Astrocyte (in vitro differentiated cells and primary cell): ENCODE measurements around the gene EPB41L4B. TPM values are rescaled to one million over a fixed set of nuclear protein-coding genes. Genes with fewer than 3 reads are reported as not detected.

Source experiments
- DNase-seq: peaks from one replicate; pipeline ENCODE4 v3.0.0-alpha.2; 2010; ENCODE audit warnings: low read depth
- FAIRE-seq: peaks from 2 replicates; lab custom pipeline; 2011; peaks lifted over from hg19 to GRCh38; lab: Jason Lieb, UNC
- H2AFZ ChIP-seq: 2 replicates; pipeline ENCODE4 v1.6.0; 2012; ENCODE audit warnings: low read depth, low read length, inconsistent platforms
- H3K27ac ChIP-seq: 2 replicates; pipeline ENCODE4 v1.5.1; 2011; ENCODE audit warnings: low read depth, low read length, inconsistent platforms
- H3K27me3 ChIP-seq: 2 replicates; pipeline ENCODE4 v1.6.0; 2011; ENCODE audit warnings: low read length, inconsistent platforms; ENCODE audit not compliant: insufficient read depth
- H3K36me3 ChIP-seq: 2 replicates; pipeline ENCODE4 v1.5.1; 2011; ENCODE audit warnings: low read length, inconsistent platforms; ENCODE audit not compliant: insufficient read depth
- H3K4me1 ChIP-seq: 2 replicates; pipeline ENCODE4 v1.5.1; 2011; ENCODE audit warnings: low read length, inconsistent platforms; ENCODE audit not compliant: insufficient read depth
- H3K4me2 ChIP-seq: 2 replicates; pipeline ENCODE4 v1.6.0; 2012; ENCODE audit warnings: low read length, inconsistent platforms
- H3K4me3 ChIP-seq: 2 replicates; pipeline ENCODE4 v1.5.1; 2011; ENCODE audit warnings: low read depth, mild to moderate bottlenecking, low read length, inconsistent platforms; ENCODE audit not compliant: insufficient read depth
- H3K79me2 ChIP-seq: 2 replicates; pipeline ENCODE4 v1.6.0; 2012; ENCODE audit warnings: mild to moderate bottlenecking, low read length, inconsistent platforms; ENCODE audit not compliant: insufficient read depth
- H3K9ac ChIP-seq: 2 replicates; pipeline ENCODE4 v1.6.0; 2012; ENCODE audit warnings: mild to moderate bottlenecking, low read length, inconsistent platforms
- H3K9me3 ChIP-seq: 2 replicates; pipeline ENCODE4 v1.5.1; 2012; ENCODE audit warnings: low read depth, mild to moderate bottlenecking, low read length, inconsistent platforms; ENCODE audit not compliant: insufficient read depth
- H4K20me1 ChIP-seq: 2 replicates; pipeline ENCODE4 v1.6.0; 2012; ENCODE audit warnings: low read length, inconsistent platforms; ENCODE audit not compliant: insufficient read depth
- H3K27ac Mint-ChIP-seq: one replicate; pipeline ENCODE4 v1.8.0; 2021; ENCODE audit warnings: mild to moderate bottlenecking, mixed read lengths; ENCODE audit not compliant: unreplicated experiment
- H3K27me3 Mint-ChIP-seq: one replicate; pipeline ENCODE4 v1.8.0; 2021; ENCODE audit warnings: low read depth, mixed read lengths; ENCODE audit not compliant: unreplicated experiment
- H3K36me3 Mint-ChIP-seq: one replicate; pipeline ENCODE4 v1.8.0; 2021; ENCODE audit warnings: low read depth, mixed read lengths; ENCODE audit not compliant: unreplicated experiment
- H3K4me1 Mint-ChIP-seq: one replicate; pipeline ENCODE4 v1.8.0; 2021; ENCODE audit warnings: low read depth, mixed read lengths; ENCODE audit not compliant: unreplicated experiment
- H3K4me3 Mint-ChIP-seq: one replicate; pipeline ENCODE4 v1.8.0; 2021; ENCODE audit warnings: mild to moderate bottlenecking, moderate library complexity, mixed read lengths; ENCODE audit not compliant: unreplicated experiment
- H3K9me3 Mint-ChIP-seq: one replicate; pipeline ENCODE4 v1.8.0; 2021; ENCODE audit warnings: mild to moderate bottlenecking, mixed read lengths; ENCODE audit not compliant: unreplicated experiment
- CTCF ChIP-seq: IDR thresholded peaks from 2 replicates; pipeline ENCODE4 v1.5.1; 2011; ENCODE audit warnings: low read depth, mild to moderate bottlenecking, inconsistent platforms, low read length, moderate library complexity; ENCODE audit not compliant: insufficient read depth
- EZH2 ChIP-seq: IDR thresholded peaks from 2 replicates; pipeline ENCODE4 v1.6.1; 2012; ENCODE audit warnings: mild to moderate bottlenecking, low read length, inconsistent platforms; ENCODE audit not compliant: insufficient read depth
- total RNA-seq: library from RNA; stranded (reverse); gene quantifications from 2 replicates; pipeline ENCODE4 v1.2.1, GENCODE V29; 2021

Gene EPB41L4B
- total RNA-seq, 1 donor from 2014 or later: 2.0 TPM

GRCh38 chr9:109283012-109283411 is 37.8 kb downstream of the EPB41L4B start:
- Mint-ChIP-seq H3K4me1 (peaks cover 5% of the 10 kb centered on the region), H3K4me3 (no peak overlapping the region), H3K9me3 (peaks cover 3% of the 10 kb centered on the region), H3K27me3 (peaks cover 4% of the 10 kb centered on the region), H3K27ac (no peak overlapping the region), H3K36me3 (peaks cover 2% of the 10 kb centered on the region)
- Histone ChIP-seq H3K9me3 (no peaks in the 10 kb centered on the region), H3K27me3 (no peaks in the 10 kb centered on the region), H3K9ac (no peak overlapping the region), H3K4me2 (no peak overlapping the region), H3K4me1 (peaks cover 6% of the 10 kb centered on the region), H3K4me3 (no peak overlapping the region), H4K20me1 (no peaks in the 10 kb centered on the region), H3K27ac (no peak overlapping the region), H3K79me2 (no peaks in the 10 kb centered on the region), H3K36me3 (no peaks in the 10 kb centered on the region), H2AFZ (no peak overlapping the region)
- DNase-seq (no peak), FAIRE-seq (no peak)
- no peak for TF ChIP-seq CTCF
- TF ChIP-seq EZH2: no peak

GRCh38 chr9:109282302-109282701 is 38.6 kb downstream of the EPB41L4B start:
- H3K27ac ChIP-seq: no peak overlapping the region
- no peak for FAIRE-seq
- no peaks in the 10 kb centered on the region for H3K27me3 ChIP-seq
- peaks cover 5% of the 10 kb centered on the region for H3K4me1 Mint-ChIP-seq
- H3K4me1 ChIP-seq: peaks cover 6% of the 10 kb centered on the region
- H3K9ac ChIP-seq: no peak overlapping the region
- H3K4me3 ChIP-seq: no peak overlapping the region
- H2AFZ ChIP-seq: no peak overlapping the region
- H3K27ac Mint-ChIP-seq: no peak overlapping the region
- no peaks in the 10 kb centered on the region for H3K9me3 ChIP-seq
- H3K36me3 Mint-ChIP-seq: peaks cover 9% of the 10 kb centered on the region
- TF ChIP-seq CTCF: no peak
- no peak for TF ChIP-seq EZH2
- H4K20me1 ChIP-seq: no peaks in the 10 kb centered on the region
- no peaks in the 10 kb centered on the region for H3K79me2 ChIP-seq
- peaks cover 2% of the 10 kb centered on the region for H3K27me3 Mint-ChIP-seq
- H3K4me2 ChIP-seq: no peak overlapping the region
- H3K9me3 Mint-ChIP-seq: peaks cover 3% of the 10 kb centered on the region
- no peaks in the 10 kb centered on the region for H3K36me3 ChIP-seq
- H3K4me3 Mint-ChIP-seq: no peak overlapping the region
- no peak for DNase-seq

GRCh38 chr9:109281518-109281917 is 39.3 kb downstream of the EPB41L4B start:
- Histone ChIP-seq H3K4me3 (no peak overlapping the region), H2AFZ (no peak overlapping the region), H3K4me1 (peaks cover 1% of the 10 kb centered on the region), H3K9ac (no peak overlapping the region), H3K36me3 (no peaks in the 10 kb centered on the region), H3K79me2 (no peaks in the 10 kb centered on the region), H3K4me2 (no peak overlapping the region), H4K20me1 (no peaks in the 10 kb centered on the region), H3K27ac (no peak overlapping the region), H3K9me3 (no peaks in the 10 kb centered on the region), H3K27me3 (no peaks in the 10 kb centered on the region)
- Mint-ChIP-seq H3K9me3 (peaks cover 3% of the 10 kb centered on the region), H3K27ac (no peak overlapping the region), H3K27me3 (peaks cover 2% of the 10 kb centered on the region), H3K4me1 (peaks cover 1% of the 10 kb centered on the region), H3K36me3 (peaks cover 10% of the 10 kb centered on the region), H3K4me3 (no peak overlapping the region)
- no peak for FAIRE-seq
- no peak for DNase-seq
- TF ChIP-seq CTCF: no peak
